K562 (cell line): ENCODE measurements around the gene OCA2. TPM values are rescaled to one million over a fixed set of nuclear protein-coding genes. Genes with fewer than 3 reads are reported as not detected.

ENCODE experiments used
- ATAC-seq: fragments of 200-7000 bp; cut with Tn5 transposase; 3 replicates; pipeline ENCODE4 v1.9.1; 2020; ENCODE audit warnings: moderate library complexity
- BruUV-seq: library from RNA; stranded (reverse); fragments of 400-500 nt; replicated peaks from 2 replicates; lab custom pipeline; 2021; lab: Mats Ljungman, UMichigan
- CTCF ChIA-PET: fragments of 300-600 bp; formaldehyde crosslinking; extraction: SDS; loops from one replicate; lab custom pipeline; 2021; ENCODE audit warnings: low intra/inter-chr PET ratio; lab: Yijun Ruan, JAX
- POLR2A ChIA-PET: fragments of 300-600, 350-650 bp; sonication (Branson Sonifier 250); formaldehyde crosslinking; extraction: SDS; loops from one replicate; lab custom pipeline; 2021; ENCODE audit warnings: antibody characterized with exemption, inconsistent platforms; lab: Yijun Ruan, JAX
- DNase-seq, 4 experiments: peaks; one replicate each; pipeline versions ENCODE4 v3.0.0 to v3.0.0-alpha.2; 2011 to 2018; ENCODE audit warnings: low spot score in 3 of 4, mixed read lengths in 3 of 4; ENCODE audit errors: extremely low read depth in 1 of 4
- FAIRE-seq: peaks from 2 replicates; lab custom pipeline; 2011; peaks lifted over from hg19 to GRCh38; lab: Jason Lieb, UNC
- H2AFZ ChIP-seq: 2 replicates; pipeline ENCODE4 v1.6.0; 2011; ENCODE audit warnings: low read depth, low read length, control low read depth, inconsistent platforms
- H3K27ac ChIP-seq: fragments of 200-600 bp; 3 replicates; pipeline ENCODE4 v1.8.0; 2011; ENCODE audit warnings: low read depth, mild to moderate bottlenecking, control low read depth, inconsistent platforms, low read length, moderate library complexity, mixed read lengths; ENCODE audit errors: extremely low read depth
- H3K27me3 ChIP-seq, 2 experiments: fragments of 300-600 bp in 1 of 2; 2 replicates in 1 of 2; 3 replicates in 1 of 2; pipeline versions ENCODE4 v1.6.0 to v1.8.0; 2011; ENCODE audit warnings: inconsistent platforms in 2 of 2, low read length in 2 of 2, mild to moderate bottlenecking in 1 of 2, mixed read lengths in 1 of 2, moderate library complexity in 1 of 2; ENCODE audit not compliant: control insufficient read depth in 2 of 2, insufficient read depth in 2 of 2
- H3K36me3 ChIP-seq: fragments of 300-600 bp; 3 replicates; pipeline ENCODE4 v1.8.0; 2011; ENCODE audit warnings: mild to moderate bottlenecking, low read length, inconsistent platforms; ENCODE audit not compliant: control insufficient read depth, insufficient read depth
- H3K4me1 ChIP-seq, 2 experiments: fragments of 200-600 bp in 1 of 2; replicated peaks in 1 of 2; 2 replicates in 1 of 2; 3 replicates in 1 of 2; pipeline versions ENCODE4 v1.5.1 to v1.8.0; 2011; ENCODE audit warnings: inconsistent platforms in 2 of 2, low read length in 2 of 2, mild to moderate bottlenecking in 1 of 2, mixed read lengths in 1 of 2, moderate library complexity in 1 of 2; ENCODE audit not compliant: control insufficient read depth in 2 of 2, insufficient read depth in 2 of 2
- H3K4me2 ChIP-seq: 2 replicates; pipeline ENCODE4 v1.6.1; 2011; ENCODE audit warnings: low read length, control low read depth, inconsistent platforms, mixed read lengths; ENCODE audit not compliant: insufficient read depth
- H3K4me3 ChIP-seq: fragments of 200-600 bp; sonication (generic), shearing (Covaris generic); 2 replicates; pipeline ENCODE4 v1.5.1; 2016; ENCODE audit warnings: control low read depth, inconsistent platforms
- H3K79me2 ChIP-seq: fragments of 200-600 bp; 3 replicates; pipeline ENCODE4 v1.8.0; 2011; ENCODE audit warnings: low read length, inconsistent platforms; ENCODE audit not compliant: control insufficient read depth, insufficient read depth
- H3K9ac ChIP-seq, 2 experiments: 2 replicates each; pipeline versions ENCODE4 v1.6.0 to v1.6.1; 2011; ENCODE audit warnings: low read depth in 2 of 2, low read length in 2 of 2, control low read depth in 1 of 2, inconsistent platforms in 1 of 2, mild to moderate bottlenecking in 1 of 2, mixed read lengths in 1 of 2; ENCODE audit not compliant: insufficient read depth in 1 of 2
- H3K9me1 ChIP-seq: one replicate; pipeline ENCODE4 v1.6.0; 2011; ENCODE audit warnings: inconsistent platforms, mild to moderate bottlenecking, low read length, moderate library complexity; ENCODE audit not compliant: control insufficient read depth, insufficient read depth
- H3K9me3 ChIP-seq: replicated peaks from 2 replicates; pipeline ENCODE4 v1.5.1; 2011; ENCODE audit warnings: low read depth, low read length, inconsistent platforms; ENCODE audit not compliant: control insufficient read depth, insufficient read depth
- H4K20me1 ChIP-seq: replicated peaks from 2 replicates; pipeline ENCODE4 v1.6.1; 2011; ENCODE audit warnings: low read length, inconsistent platforms, mixed read lengths; ENCODE audit not compliant: control insufficient read depth, insufficient read depth
- BHLHE40 ChIP-seq: IDR thresholded peaks from 2 replicates; pipeline ENCODE4 v1.6.1; 2011; ENCODE audit warnings: low read length, improper control_type of control experiment
- BRF1 ChIP-seq: IDR thresholded peaks from 3 replicates; pipeline ENCODE4 v1.6.1; 2011; ENCODE audit warnings: borderline replicate concordance, mild to moderate bottlenecking; ENCODE audit not compliant: insufficient read length; ENCODE audit errors: extremely low read depth
- CBX8 ChIP-seq: fragments of 200-600 bp; sonication (generic); IDR thresholded peaks from 2 replicates; pipeline ENCODE4 v1.6.1; 2012; ENCODE audit warnings: borderline replicate concordance, mixed run types, low read depth, mild to moderate bottlenecking, moderate library complexity, mixed read lengths, low read length, control low read depth, inconsistent platforms; ENCODE audit not compliant: poor library complexity, severe bottlenecking; ENCODE audit errors: extremely low read depth
- CC2D1A ChIP-seq: fragments of 450-650 bp; IDR thresholded peaks from 2 replicates; pipeline ENCODE4 v1.6.1; 2017; ENCODE audit warnings: mild to moderate bottlenecking
- KDM5B ChIP-seq: fragments of 200-600 bp; sonication (generic); IDR thresholded peaks from 2 replicates; pipeline ENCODE4 v1.6.1; 2012; ENCODE audit warnings: low read depth, mild to moderate bottlenecking, moderate library complexity, low read length, control low read depth, inconsistent platforms; ENCODE audit not compliant: insufficient replicate concordance
- KLF10 ChIP-seq: fragments of 250-450 bp; sonication (Bioruptor Pico); IDR thresholded peaks from 2 replicates; pipeline ENCODE4 v1.6.1; 2021; ENCODE audit warnings: matching md5 sums
- NR3C1 ChIP-seq: sonication (generic); formaldehyde crosslinking; IDR thresholded peaks from 2 replicates; pipeline ENCODE4 v1.8.1; 2022; ENCODE audit warnings: missing genetic modification reagents
- RBM15 ChIP-seq: fragments of 200-400 bp; formaldehyde crosslinking; IDR thresholded peaks from 2 replicates; pipeline ENCODE4 v1.6.1; 2018; ENCODE audit warnings: mild to moderate bottlenecking, low read length, moderate library complexity; ENCODE audit not compliant: insufficient read depth
- WGBS: fragments of 100-300 bp; shearing (Covaris generic); methylation state at CpG from one replicate; pipeline ENCODE4 v1.1.6; 2016; ENCODE audit warnings: low coverage, mixed read lengths; ENCODE audit not compliant: insufficient coverage; ENCODE audit errors: missing lambda C conversion rate; 5-methylcytosine and 5-hydroxymethylcytosine counted together
- in situ Hi-C: fragments of 300-500 bp; cut with MboI; formaldehyde crosslinking; loops from 4 replicates; pipeline ENCODE4 v1.15.0; 2018; ENCODE audit warnings: inconsistent platforms, mixed read lengths
- intact Hi-C: fragments of 100-400 bp; cut with micrococcal nuclease; formaldehyde crosslinking; loops from 2 replicates; pipeline ENCODE4 v1.14.2; 2022
- polyA plus RNA-seq, 8 experiments: library from polyadenylated mRNA; depleted of rRNA in 4 of 8; stranded (reverse) in 5 of 8; unstranded in 3 of 8; fragments of >200 nt; fragmentation: Nextera tagmentation in 2 of 8; fragmentation: Illumina TruSeq in 1 of 8; extraction: Ambion mirVana in 2 of 8; extraction: Trizol in 1 of 8; gene quantifications; 2 replicates each; pipeline versions ENCODE4 v1.2.1 to v1.2.3, GENCODE V29; 2011 to 2014; ENCODE audit warnings: inconsistent platforms in 1 of 8, missing spikeins in 1 of 8
- total RNA-seq, 7 experiments: library from RNA; depleted of rRNA in 6 of 7; stranded (reverse); fragments of >200 nt in 6 of 7; fragmentation: Illumina TruSeq in 2 of 7; extraction: Trizol in 2 of 7; gene quantifications; 2 replicates each; pipeline versions ENCODE4 v1.2.1 to v1.2.3, GENCODE V29; 2011 to 2021; ENCODE audit warnings: low replicate concordance in 1 of 7
- TF ChIP-seq, protein P1 (sequence below): fragments of 250-450 bp; sonication (Bioruptor Pico); IDR thresholded peaks from 2 replicates; pipeline ENCODE4 v1.5.0; 2021
- TF ChIP-seq, protein P2 (sequence below): conservative IDR thresholded peaks from 2 replicates; pipeline ENCODE4 v1.6.1; 2011; ENCODE audit warnings: low read depth, mild to moderate bottlenecking, low read length; ENCODE audit not compliant: control insufficient read depth
- TF ChIP-seq, protein P3 (sequence below): fragments of 200-400 bp; formaldehyde crosslinking; IDR thresholded peaks from 2 replicates; pipeline ENCODE4 v1.6.1; 2017; ENCODE audit warnings: mild to moderate bottlenecking, low read depth, low read length, moderate library complexity

OCA2 gene
- total and polyA plus RNA-seq, 9 of the 15 experiments (the other 6 are each of a cell fraction or from before 2014, with no cell fraction given), result 0.07 to 0.59 (median 0.17) TPM; not detected in 1

DNA sequence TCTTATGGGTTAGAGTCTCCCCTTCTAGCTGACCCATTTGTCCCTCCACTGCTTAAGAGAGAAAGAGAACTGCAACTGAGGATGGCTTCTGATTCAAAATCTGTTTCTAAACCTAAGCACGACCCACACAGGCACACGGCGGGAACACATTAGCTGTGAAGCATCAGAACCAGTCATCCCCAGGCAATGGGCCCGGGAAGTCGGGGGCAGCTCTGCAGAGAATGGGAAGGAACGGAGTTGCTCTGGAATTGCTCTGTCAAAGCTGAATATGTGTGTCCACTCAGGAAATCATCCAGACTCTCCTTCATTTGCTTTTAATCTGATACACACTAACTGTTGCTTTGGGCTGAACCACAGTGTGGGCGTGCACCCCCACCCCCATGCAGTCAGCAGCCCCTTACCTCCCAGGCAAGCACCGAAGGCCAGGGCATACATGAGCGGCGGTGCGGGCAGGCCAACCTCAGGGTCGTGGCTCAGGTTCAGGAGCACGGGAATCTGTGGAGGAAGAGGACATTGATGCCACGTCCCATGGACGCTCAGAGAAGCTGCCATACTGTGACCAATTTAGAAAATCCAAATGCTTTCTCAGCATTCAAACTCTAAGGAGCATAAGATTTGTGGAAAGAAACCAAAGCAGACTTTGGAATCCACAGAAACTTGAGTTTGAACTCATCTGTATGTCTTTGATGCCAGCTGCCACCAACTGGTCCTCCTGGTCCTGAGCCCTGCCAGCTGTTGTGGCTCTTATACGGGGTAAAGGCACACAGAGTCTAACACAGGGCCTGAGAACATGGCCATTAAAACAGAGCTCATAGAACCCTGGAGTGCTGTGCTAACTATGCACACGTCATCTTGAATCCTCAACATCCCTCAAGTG is 247.9 kb downstream of the OCA2 start:
- Histone ChIP-seq H3K9ac (no peak overlapping the region), H3K79me2 (no peaks in the 10 kb centered on the region), H3K27ac (no peak overlapping the region), H3K9me1 (no peaks in the 10 kb centered on the region), H4K20me1 (no peaks in the 10 kb centered on the region), H2AFZ (no peak overlapping the region), H3K36me3 (no peaks in the 10 kb centered on the region), H3K4me1 (no peaks in the 10 kb centered on the region), H3K27me3 (peaks cover 0 to 26% of the 10 kb centered on the region in 2 experiments; a peak in 2 of 5 replicates), H3K4me2 (no peak overlapping the region), H3K9me3 (no peaks in the 10 kb centered on the region), H3K4me3 (no peak overlapping the region)
- ATAC-seq (no peak), DNase-seq (no peak), FAIRE-seq (no peak)
- TF ChIP-seq NR3C1, result no peak
- TF ChIP-seq RBM15, result no peak
- TF ChIP-seq CBX8, result no peak
- no peak for TF ChIP-seq CC2D1A
- TF ChIP-seq, protein P1, sequence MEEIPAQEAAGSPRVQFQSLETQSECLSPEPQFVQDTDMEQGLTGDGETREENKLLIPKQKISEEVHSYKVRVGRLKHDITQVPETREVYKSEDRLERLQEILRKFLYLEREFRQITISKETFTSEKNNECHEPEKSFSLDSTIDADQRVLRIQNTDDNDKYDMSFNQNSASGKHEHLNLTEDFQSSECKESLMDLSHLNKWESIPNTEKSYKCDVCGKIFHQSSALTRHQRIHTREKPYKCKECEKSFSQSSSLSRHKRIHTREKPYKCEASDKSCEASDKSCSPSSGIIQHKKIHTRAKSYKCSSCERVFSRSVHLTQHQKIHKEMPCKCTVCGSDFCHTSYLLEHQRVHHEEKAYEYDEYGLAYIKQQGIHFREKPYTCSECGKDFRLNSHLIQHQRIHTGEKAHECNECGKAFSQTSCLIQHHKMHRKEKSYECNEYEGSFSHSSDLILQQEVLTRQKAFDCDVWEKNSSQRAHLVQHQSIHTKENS (CRISPR knock-in tag), result no peak
- TF ChIP-seq BHLHE40, result no peak
- TF ChIP-seq, protein P2, sequence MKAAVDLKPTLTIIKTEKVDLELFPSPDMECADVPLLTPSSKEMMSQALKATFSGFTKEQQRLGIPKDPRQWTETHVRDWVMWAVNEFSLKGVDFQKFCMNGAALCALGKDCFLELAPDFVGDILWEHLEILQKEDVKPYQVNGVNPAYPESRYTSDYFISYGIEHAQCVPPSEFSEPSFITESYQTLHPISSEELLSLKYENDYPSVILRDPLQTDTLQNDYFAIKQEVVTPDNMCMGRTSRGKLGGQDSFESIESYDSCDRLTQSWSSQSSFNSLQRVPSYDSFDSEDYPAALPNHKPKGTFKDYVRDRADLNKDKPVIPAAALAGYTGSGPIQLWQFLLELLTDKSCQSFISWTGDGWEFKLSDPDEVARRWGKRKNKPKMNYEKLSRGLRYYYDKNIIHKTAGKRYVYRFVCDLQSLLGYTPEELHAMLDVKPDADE, result no peak
- TF ChIP-seq, protein P3, sequence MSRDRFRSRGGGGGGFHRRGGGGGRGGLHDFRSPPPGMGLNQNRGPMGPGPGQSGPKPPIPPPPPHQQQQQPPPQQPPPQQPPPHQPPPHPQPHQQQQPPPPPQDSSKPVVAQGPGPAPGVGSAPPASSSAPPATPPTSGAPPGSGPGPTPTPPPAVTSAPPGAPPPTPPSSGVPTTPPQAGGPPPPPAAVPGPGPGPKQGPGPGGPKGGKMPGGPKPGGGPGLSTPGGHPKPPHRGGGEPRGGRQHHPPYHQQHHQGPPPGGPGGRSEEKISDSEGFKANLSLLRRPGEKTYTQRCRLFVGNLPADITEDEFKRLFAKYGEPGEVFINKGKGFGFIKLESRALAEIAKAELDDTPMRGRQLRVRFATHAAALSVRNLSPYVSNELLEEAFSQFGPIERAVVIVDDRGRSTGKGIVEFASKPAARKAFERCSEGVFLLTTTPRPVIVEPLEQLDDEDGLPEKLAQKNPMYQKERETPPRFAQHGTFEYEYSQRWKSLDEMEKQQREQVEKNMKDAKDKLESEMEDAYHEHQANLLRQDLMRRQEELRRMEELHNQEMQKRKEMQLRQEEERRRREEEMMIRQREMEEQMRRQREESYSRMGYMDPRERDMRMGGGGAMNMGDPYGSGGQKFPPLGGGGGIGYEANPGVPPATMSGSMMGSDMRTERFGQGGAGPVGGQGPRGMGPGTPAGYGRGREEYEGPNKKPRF, result no peak
- no peak for TF ChIP-seq KDM5B
- TF ChIP-seq BRF1, result no peak
- no peak for TF ChIP-seq KLF10 (CRISPR knock-in tag)
- ChIA-PET POLR2A (interaction anchor here (0.6 to 1.4 kb wide), 2 partner anchors 11 to 107 kb away, joined by 3 read pairs; no protein-coding TSS in a partner anchor), CTCF (no interaction called here)
- intact Hi-C loops, result no loop called here
- no TSS peak for BruUV-seq
- in situ Hi-C loops, result no loop called here
- WGBS, result 0% methylated on average over 17 of the region's 17 CpGs
